Right atrium auricular region (tissue), 2 donors: ENCODE data around the gene FAM13C. TPM values are rescaled to one million over a fixed set of nuclear protein-coding genes. Genes with fewer than 3 reads are reported as not detected.

Experiments
- DNase-seq: peaks from one replicate; pipeline ENCODE4 v3.0.0-alpha.2; 2019; ENCODE audit warnings: low spot score
- H3K27ac ChIP-seq, 2 donors: fragments of 200-600 bp; sonication (generic); 1 replicate in 1 of 2; 2 replicates in 1 of 2; pipeline ENCODE4 v1.5.1; 2016 to 2019
- H3K27me3 ChIP-seq, 2 donors: fragments of 200-600 bp; sonication (generic); one replicate each; pipeline versions ENCODE4 v1.5.1 to v1.6.0; 2017 to 2019
- H3K36me3 ChIP-seq: fragments of 200-600 bp; sonication (generic); one replicate; pipeline ENCODE4 v1.5.1; 2016
- H3K4me1 ChIP-seq, 2 donors: fragments of 200-600 bp; sonication (generic); one replicate each; pipeline versions ENCODE4 v1.5.1 to v1.6.0; 2017 to 2019
- H3K4me3 ChIP-seq, 2 donors: fragments of 200-600 bp; sonication (generic); 1 replicate in 1 of 2; 2 replicates in 1 of 2; pipeline ENCODE4 v1.5.1; 2017 to 2019; ENCODE audit warnings: mild to moderate bottlenecking in 1 of 2, moderate library complexity in 1 of 2
- H3K9me3 ChIP-seq, 2 donors: fragments of 200-600 bp; sonication (generic); one replicate each; pipeline ENCODE4 v1.5.1; 2019
- total RNA-seq, 2 donors: library from RNA; depleted of rRNA; stranded (reverse); fragments of >200 nt; gene quantifications; one replicate each; pipeline ENCODE4 v1.1.0, GENCODE V29; 2016
- TF ChIP-seq, protein P1 (sequence below), 2 donors: fragments of 200-600 bp; sonication (generic); IDR thresholded peaks; one replicate each; pipeline ENCODE4 v1.5.1; 2019; ENCODE audit warnings: antibody characterized with exemption in 2 of 2

The FAM13C gene
- total RNA-seq, 2 donors from 2014 or later = 3.8 to 4.4 TPM

DNA sequence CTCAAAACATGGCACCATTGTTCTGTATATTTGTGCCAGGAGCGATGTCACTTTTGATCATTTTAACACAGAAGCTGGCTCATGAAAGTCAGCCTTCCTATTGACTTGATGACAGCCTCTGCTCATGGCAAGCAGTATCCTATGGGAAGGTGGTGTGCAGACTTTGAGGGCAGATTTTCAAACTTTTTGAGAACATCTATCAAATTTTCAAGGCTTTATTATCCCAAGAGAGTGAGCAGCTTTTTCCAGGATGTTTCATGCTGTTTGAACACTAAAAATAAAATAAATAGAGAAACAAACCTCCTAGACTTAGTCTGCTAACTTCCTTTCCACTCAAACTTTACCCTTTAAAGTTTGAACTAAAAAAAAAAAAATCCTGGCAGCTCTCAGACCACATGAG, 20.3 kb downstream of the FAM13C start:
- Histone ChIP-seq H3K4me1 (peaks cover 0 to 11% of the 10 kb centered on the region in 2 donors), H3K9me3 (no peaks in the 10 kb centered on the region), H3K27ac (no peak overlapping the region), H3K4me3 (no peak overlapping the region), H3K36me3 (no peaks in the 10 kb centered on the region), H3K27me3 (no peaks in the 10 kb centered on the region)
- DNase-seq = no peak
- TF ChIP-seq, protein P1, sequence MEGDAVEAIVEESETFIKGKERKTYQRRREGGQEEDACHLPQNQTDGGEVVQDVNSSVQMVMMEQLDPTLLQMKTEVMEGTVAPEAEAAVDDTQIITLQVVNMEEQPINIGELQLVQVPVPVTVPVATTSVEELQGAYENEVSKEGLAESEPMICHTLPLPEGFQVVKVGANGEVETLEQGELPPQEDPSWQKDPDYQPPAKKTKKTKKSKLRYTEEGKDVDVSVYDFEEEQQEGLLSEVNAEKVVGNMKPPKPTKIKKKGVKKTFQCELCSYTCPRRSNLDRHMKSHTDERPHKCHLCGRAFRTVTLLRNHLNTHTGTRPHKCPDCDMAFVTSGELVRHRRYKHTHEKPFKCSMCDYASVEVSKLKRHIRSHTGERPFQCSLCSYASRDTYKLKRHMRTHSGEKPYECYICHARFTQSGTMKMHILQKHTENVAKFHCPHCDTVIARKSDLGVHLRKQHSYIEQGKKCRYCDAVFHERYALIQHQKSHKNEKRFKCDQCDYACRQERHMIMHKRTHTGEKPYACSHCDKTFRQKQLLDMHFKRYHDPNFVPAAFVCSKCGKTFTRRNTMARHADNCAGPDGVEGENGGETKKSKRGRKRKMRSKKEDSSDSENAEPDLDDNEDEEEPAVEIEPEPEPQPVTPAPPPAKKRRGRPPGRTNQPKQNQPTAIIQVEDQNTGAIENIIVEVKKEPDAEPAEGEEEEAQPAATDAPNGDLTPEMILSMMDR (IDR thresholded peaks at IDR 0.05) = no peak

DNA sequence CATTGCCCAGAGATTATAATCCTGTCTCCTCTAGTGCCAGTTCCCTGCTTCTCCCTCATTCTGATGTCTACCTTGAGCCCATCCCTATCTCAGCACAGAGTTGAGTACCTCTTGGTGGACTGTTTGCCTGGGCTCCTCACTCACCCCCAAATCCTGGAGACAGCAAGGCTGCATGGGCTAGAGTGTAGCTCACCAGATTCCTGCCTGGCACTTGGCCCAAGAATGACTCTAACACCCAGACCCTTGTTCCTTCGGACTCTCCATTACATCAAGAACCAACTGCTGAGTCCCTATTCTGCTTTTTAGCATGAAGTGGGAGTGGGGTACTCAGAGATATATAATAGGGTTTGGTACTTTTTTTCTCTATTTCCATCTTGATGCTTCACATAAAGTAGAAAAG, 22.1 kb downstream of the FAM13C start:
- TF ChIP-seq, protein P1 (IDR thresholded peaks at IDR 0.05) = no peak
- no peaks in the 10 kb centered on the region for H3K27me3 ChIP-seq
- H3K27ac ChIP-seq = no peak overlapping the region
- H3K36me3 ChIP-seq = no peaks in the 10 kb centered on the region
- DNase-seq = no peak
- no peak overlapping the region for H3K4me3 ChIP-seq
- H3K9me3 ChIP-seq = no peaks in the 10 kb centered on the region
- H3K4me1 ChIP-seq = peaks cover 0 to 20% of the 10 kb centered on the region in 2 donors

DNA sequence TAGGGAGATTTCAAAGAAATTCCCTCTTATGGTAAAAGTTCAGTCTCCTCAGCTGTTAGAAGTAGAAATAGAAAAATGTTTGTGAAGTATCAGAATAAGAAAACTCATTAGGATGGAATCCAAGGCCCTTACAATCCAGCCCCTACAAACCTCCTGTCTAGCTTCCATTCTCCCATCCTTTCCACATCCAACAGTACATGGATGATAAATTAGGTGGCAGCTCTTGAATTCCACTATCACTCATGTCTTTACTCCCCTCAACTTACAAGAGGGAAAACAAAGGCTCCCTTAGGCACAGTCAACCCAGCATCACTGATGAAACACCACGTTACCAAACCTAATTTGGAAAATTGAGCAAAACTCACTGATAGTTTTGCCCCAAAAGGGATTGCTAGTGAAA, 23.0 kb downstream of the FAM13C start:
- no peak overlapping the region for H3K4me3 ChIP-seq
- no peaks in the 10 kb centered on the region for H3K36me3 ChIP-seq
- no peaks in the 10 kb centered on the region for H3K9me3 ChIP-seq
- TF ChIP-seq, protein P1 (IDR thresholded peaks at IDR 0.05) = no peak
- H3K4me1 ChIP-seq = peaks cover 0 to 20% of the 10 kb centered on the region in 2 donors
- no peaks in the 10 kb centered on the region for H3K27me3 ChIP-seq
- H3K27ac ChIP-seq = peak overlapping the region in 1 of 2 donors; percentile 3
- DNase-seq = no peak

DNA sequence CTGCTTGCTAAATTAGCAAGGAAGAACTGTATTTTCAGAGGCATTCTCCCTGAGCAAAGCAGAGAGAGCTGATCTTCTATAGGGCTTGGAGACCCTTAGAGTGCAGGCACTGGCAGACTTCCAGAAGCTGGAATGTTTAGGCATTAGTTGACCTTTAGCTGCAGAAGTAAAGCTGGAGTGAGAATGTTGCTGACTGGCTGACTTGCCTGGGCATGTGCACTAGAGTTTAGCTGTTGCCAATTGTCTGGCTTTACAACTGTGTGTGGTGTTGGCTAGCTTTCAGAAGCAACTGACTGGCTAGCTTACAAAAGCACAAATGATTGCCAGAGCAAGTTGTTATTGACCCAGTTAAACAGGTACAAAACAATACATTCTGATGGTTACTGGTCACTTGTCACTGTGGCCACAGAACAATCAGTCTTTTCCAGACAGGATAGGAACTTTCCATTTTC, 25.1 kb downstream of the FAM13C start:
- peaks cover 0 to 20% of the 10 kb centered on the region in 2 donors for H3K4me1 ChIP-seq
- H3K4me3 ChIP-seq = no peak overlapping the region
- H3K27ac ChIP-seq = peak overlapping the region in 1 of 2 donors; percentile 58
- no peaks in the 10 kb centered on the region for H3K9me3 ChIP-seq
- TF ChIP-seq, protein P1 (IDR thresholded peaks at IDR 0.05) = no peak
- DNase-seq = no peak
- H3K36me3 ChIP-seq = no peaks in the 10 kb centered on the region
- no peaks in the 10 kb centered on the region for H3K27me3 ChIP-seq

DNA sequence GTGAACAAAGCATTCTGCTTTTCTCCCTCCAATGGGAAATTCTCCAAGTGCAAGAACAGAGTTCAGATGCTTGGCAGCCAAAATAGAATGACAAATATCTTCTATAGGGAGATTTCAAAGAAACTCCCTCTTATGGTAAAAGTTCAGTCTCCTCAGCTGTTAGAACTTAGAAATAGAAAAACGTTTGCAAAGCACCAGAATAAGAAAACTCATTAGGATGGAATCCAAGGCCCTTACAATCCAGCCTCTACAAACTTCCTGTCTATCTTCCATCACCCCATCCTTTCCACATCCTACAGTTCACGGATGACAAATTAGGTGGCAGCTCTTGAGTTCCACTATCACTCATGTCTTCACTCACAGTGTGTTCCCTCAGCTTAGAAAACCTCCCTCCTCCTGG, 25.7 kb downstream of the FAM13C start:
- TF ChIP-seq, protein P1 (IDR thresholded peaks at IDR 0.05) = no peak
- Histone ChIP-seq H3K36me3 (no peaks in the 10 kb centered on the region), H3K9me3 (no peaks in the 10 kb centered on the region), H3K27me3 (no peaks in the 10 kb centered on the region), H3K27ac (peak overlapping the region in 1 of 2 donors; percentile 58), H3K4me1 (peaks cover 0 to 20% of the 10 kb centered on the region in 2 donors), H3K4me3 (no peak overlapping the region)
- DNase-seq = no peak

DNA sequence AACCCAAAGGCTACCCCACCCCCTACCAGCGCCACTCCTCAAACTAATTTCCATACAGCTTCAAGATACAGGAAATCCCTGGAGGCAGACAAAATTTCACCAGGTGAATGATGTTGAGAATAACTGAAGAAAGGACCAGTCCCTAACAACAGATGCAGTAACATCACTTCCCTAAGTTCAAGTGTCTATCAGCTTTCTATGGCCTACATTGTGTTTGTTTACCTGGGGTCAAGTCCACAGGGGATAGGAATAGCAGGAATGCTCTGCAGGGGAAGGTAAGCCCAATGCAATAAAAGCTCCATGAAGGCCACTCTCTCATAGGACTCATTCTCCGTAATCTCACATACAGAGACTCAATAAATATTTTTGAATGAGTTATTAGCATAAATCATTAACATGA, 26.9 kb downstream of the FAM13C start:
- H3K4me1 ChIP-seq = peaks cover 0 to 20% of the 10 kb centered on the region in 2 donors
- TF ChIP-seq, protein P1 (IDR thresholded peaks at IDR 0.05) = no peak
- no peak overlapping the region for H3K27ac ChIP-seq
- DNase-seq = no peak
- H3K4me3 ChIP-seq = no peak overlapping the region
- no peaks in the 10 kb centered on the region for H3K27me3 ChIP-seq
- no peaks in the 10 kb centered on the region for H3K36me3 ChIP-seq
- no peaks in the 10 kb centered on the region for H3K9me3 ChIP-seq
